ENCODE data around the gene TMEM98. TPM values are rescaled to one million over a fixed set of nuclear protein-coding genes. Genes with fewer than 3 reads are reported as not detected.

TMEM98 gene
- total and polyA plus RNA-seq, 2 of the 8 experiments (the other 6 are each of a cell fraction or from before 2014, with no cell fraction given) = 86.1 to 232 TPM

DNA sequence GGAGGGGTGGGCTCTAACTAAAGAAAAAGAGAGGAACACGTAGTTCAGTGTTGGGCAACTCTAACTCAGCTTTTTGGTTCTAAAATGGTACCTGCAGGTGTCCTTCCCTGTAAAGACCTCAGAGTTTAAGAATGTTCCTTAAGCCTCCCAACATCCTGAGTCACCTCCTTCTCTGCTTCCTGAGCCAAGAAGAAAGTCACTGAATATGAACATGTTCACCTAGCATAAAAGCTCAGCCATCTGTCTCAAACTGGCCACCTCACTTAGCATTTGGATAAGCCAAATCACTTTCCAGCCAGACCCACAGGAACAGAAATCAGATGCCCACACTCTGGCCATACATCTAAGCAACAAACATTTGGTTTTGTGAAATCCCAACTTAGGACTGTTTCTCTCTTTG, 3.7 kb downstream of the TMEM98 start (continued):
- TF ChIP-seq POLR2AphosphoS5 (IDR thresholded peaks at IDR 0.05; ENCODE audit: low read depth, low read length) (no peak), EP300 (IDR thresholded peaks at IDR 0.05; ENCODE audit: borderline replicate concordance in 1 of 2, low read depth in 2 of 2, low read length in 2 of 2) (no peak), MAFK (IDR thresholded peaks at IDR 0.05; ENCODE audit: low read depth, low read length) (no peak), HDAC6 (IDR thresholded peaks at IDR 0.05; ENCODE audit: low read depth, low read length) (no peak), HDAC2 (IDR thresholded peaks at IDR 0.05; ENCODE audit: borderline replicate concordance in 1 of 2, low read depth in 2 of 2, low read length in 2 of 2) (no peak), KDM1A (IDR thresholded peaks at IDR 0.05; ENCODE audit: borderline replicate concordance, low read length) (no peak), ASH2L (IDR thresholded peaks at IDR 0.05; ENCODE audit: low read length) (no peak), JUND (IDR thresholded peaks at IDR 0.05; ENCODE audit: low read length) (no peak), BACH1 (IDR thresholded peaks at IDR 0.05; ENCODE audit: low read length) (no peak)
- TF ChIP-seq, protein P1, sequence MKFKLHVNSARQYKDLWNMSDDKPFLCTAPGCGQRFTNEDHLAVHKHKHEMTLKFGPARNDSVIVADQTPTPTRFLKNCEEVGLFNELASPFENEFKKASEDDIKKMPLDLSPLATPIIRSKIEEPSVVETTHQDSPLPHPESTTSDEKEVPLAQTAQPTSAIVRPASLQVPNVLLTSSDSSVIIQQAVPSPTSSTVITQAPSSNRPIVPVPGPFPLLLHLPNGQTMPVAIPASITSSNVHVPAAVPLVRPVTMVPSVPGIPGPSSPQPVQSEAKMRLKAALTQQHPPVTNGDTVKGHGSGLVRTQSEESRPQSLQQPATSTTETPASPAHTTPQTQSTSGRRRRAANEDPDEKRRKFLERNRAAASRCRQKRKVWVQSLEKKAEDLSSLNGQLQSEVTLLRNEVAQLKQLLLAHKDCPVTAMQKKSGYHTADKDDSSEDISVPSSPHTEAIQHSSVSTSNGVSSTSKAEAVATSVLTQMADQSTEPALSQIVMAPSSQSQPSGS (IDR thresholded peaks at IDR 0.05; ENCODE audit: low read length) = no peak
